ENCODE data around the gene TNIP2. TPM values are rescaled to one million over a fixed set of nuclear protein-coding genes. Genes with fewer than 3 reads are reported as not detected.
A peak's percentile ranks its signal among the peaks of the same experiment; 100 is the strongest.

TNIP2 gene
- total and polyA plus RNA-seq, 8 donors: 18.7 to 194 (median 40.0) TPM

DNA sequence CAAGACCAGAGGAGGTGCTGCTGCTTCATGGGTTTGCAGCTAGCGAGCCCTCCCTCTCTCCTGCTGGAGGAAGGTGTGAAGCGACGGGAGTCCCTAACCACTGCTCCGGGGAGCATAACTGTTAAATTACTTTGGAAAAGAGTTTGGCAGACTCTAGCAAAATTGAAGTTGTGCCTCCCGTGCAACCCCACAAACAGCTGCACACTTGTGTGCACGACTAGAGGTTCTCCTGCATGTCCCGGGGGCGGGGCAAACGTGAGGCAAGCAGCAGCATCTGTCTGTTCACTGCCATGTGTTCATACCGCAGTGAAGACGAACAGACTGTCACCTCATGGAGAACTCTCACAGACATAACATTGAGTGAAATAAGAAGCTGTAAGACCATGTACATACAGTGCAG, 34.5 kb downstream of the TNIP2 start:
- no peaks in the 10 kb centered on the region for H3K4me1 ChIP-seq

DNA sequence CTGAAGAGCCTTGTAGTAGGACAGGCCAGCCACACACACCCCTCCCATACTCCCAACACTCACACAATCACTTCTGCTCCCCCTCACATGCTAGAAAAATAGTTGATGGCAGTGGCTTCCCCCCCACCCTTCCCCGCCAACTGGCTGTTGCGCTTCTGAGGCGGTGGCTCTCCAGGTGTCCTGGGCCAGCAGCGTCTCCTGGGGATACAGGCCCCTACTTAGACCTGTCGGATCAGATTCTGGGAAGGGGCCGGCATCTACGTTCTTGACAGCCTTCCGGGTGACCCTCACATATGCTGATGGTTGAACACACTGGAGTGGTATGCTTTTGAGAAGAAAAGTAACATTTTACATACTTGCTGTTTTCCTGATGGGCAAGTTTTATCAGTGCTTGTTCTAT, 39.9 kb downstream of the TNIP2 start:
- Histone ChIP-seq H3K4me3 (no peak overlapping the region), H3K27me3 (no peaks in the 10 kb centered on the region), H3K27ac (no peak overlapping the region), H3K36me3 (peaks cover 32 to 61% (median 60%) of the 10 kb centered on the region in 4 donors), H3K4me1 (peaks cover 0 to 22% (median 17%) of the 10 kb centered on the region in 4 donors), H3K9me3 (no peaks in the 10 kb centered on the region)
- intact Hi-C loops (cut with DNase I; ENCODE audit: low total_unique reads): no loop called here
- DNase-seq: no peak
- WGBS, 5 donors: 90 to 96% (median 94%) methylated on average over 8 of the region's 8 CpGs
- TF ChIP-seq EP300 (IDR thresholded peaks at IDR 0.05): no peak
- TF ChIP-seq POLR2A (IDR thresholded peaks at IDR 0.05): no peak
- TF ChIP-seq, protein P1, sequence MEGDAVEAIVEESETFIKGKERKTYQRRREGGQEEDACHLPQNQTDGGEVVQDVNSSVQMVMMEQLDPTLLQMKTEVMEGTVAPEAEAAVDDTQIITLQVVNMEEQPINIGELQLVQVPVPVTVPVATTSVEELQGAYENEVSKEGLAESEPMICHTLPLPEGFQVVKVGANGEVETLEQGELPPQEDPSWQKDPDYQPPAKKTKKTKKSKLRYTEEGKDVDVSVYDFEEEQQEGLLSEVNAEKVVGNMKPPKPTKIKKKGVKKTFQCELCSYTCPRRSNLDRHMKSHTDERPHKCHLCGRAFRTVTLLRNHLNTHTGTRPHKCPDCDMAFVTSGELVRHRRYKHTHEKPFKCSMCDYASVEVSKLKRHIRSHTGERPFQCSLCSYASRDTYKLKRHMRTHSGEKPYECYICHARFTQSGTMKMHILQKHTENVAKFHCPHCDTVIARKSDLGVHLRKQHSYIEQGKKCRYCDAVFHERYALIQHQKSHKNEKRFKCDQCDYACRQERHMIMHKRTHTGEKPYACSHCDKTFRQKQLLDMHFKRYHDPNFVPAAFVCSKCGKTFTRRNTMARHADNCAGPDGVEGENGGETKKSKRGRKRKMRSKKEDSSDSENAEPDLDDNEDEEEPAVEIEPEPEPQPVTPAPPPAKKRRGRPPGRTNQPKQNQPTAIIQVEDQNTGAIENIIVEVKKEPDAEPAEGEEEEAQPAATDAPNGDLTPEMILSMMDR (IDR thresholded peaks at IDR 0.05): no peak
- no peak for TF ChIP-seq POLR2AphosphoS5 (IDR thresholded peaks at IDR 0.05)

More for the DNA sequence above, 34.5 kb downstream of the TNIP2 start:
- 78 to 89% (median 84%) methylated on average over 11 of the region's 11 CpGs for WGBS, 5 donors
- DNase-seq: no peak
- Histone ChIP-seq H3K27ac (no peak overlapping the region), H3K9me3 (no peaks in the 10 kb centered on the region), H3K36me3 (peaks cover 24 to 84% (median 74%) of the 10 kb centered on the region in 4 donors), H3K27me3 (no peaks in the 10 kb centered on the region), H3K4me3 (no peak overlapping the region)
- TF ChIP-seq EP300 (IDR thresholded peaks at IDR 0.05) (no peak), POLR2AphosphoS5 (IDR thresholded peaks at IDR 0.05) (no peak), POLR2A (IDR thresholded peaks at IDR 0.05) (no peak)
- TF ChIP-seq, protein P1 (IDR thresholded peaks at IDR 0.05): no peak
- intact Hi-C loops (cut with DNase I; ENCODE audit: low total_unique reads): no loop called here

DNA sequence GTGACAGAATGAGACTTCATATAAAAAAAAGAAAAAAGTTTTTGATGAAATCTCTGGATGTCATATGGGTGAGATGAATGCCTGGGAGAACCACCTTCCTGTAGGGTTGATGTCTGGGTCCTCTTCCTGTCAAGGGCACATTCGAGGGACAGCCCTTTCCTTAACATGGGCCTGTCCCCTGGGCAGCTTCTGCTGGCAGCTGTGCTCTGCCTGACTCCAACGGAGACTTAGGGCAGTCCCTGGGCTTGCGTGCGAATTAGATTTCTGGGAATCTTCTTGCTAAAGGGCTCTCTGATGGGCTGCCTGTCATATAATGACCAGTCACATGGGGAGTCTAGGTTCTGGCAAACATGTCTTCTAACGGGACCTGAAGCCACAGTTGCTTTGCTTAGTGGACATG, 40.7 kb downstream of the TNIP2 start:
- TF ChIP-seq POLR2AphosphoS5 (IDR thresholded peaks at IDR 0.05): no peak
- no peak for TF ChIP-seq POLR2A (IDR thresholded peaks at IDR 0.05)
- TF ChIP-seq, protein P1 (IDR thresholded peaks at IDR 0.05): no peak
- no peak for TF ChIP-seq EP300 (IDR thresholded peaks at IDR 0.05)
- Histone ChIP-seq H3K4me3 (no peak overlapping the region), H3K4me1 (peaks cover 0 to 22% (median 17%) of the 10 kb centered on the region in 4 donors), H3K9me3 (no peaks in the 10 kb centered on the region), H3K27ac (peak overlapping the region in 2 of 5 donors; percentile 33 to 57), H3K27me3 (no peaks in the 10 kb centered on the region), H3K36me3 (peaks cover 27 to 57% (median 54%) of the 10 kb centered on the region in 4 donors)
- WGBS, 5 donors: 66 to 81% (median 78%) methylated on average over 5 of the region's 5 CpGs
- intact Hi-C loops (cut with DNase I; ENCODE audit: low total_unique reads): no loop called here
- no peak for DNase-seq

DNA sequence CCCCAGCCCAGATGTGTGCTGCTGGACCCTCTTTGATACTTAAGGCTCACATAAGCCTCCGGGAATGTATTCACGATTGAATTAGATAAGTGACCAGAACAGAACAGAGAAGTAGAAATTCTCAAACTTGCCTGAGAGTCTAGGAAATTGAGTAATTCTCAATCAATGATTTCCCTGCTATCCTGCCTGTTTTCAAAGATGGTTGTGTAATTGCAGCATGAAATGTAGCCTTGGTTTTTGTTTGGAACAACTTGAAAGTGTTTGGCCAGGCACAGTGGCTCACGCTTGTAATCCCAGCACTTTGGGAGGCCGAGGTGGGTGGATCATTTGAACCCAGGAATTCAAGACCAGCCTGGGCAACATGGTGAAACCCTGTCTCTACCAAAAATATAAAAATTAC, 41.2 kb downstream of the TNIP2 start:
- intact Hi-C loops (cut with DNase I; ENCODE audit: low total_unique reads): no loop called here
- Histone ChIP-seq H3K9me3 (no peaks in the 10 kb centered on the region), H3K4me1 (peaks cover 0 to 22% (median 17%) of the 10 kb centered on the region in 4 donors), H3K4me3 (no peak overlapping the region), H3K27ac (peak overlapping the region in 4 of 5 donors; percentile 33 to 57 (median 50)), H3K27me3 (no peaks in the 10 kb centered on the region), H3K36me3 (peaks cover 22 to 54% (median 49%) of the 10 kb centered on the region in 4 donors)
- TF ChIP-seq, protein P1 (IDR thresholded peaks at IDR 0.05): no peak
- TF ChIP-seq EP300 (IDR thresholded peaks at IDR 0.05): no peak
- no peak for TF ChIP-seq POLR2A (IDR thresholded peaks at IDR 0.05)
- no peak for TF ChIP-seq POLR2AphosphoS5 (IDR thresholded peaks at IDR 0.05)
- 53 to 76% (median 65%) methylated on average over 4 of the region's 4 CpGs for WGBS, 5 donors
- no peak for DNase-seq
